ENCODE results near the gene LSM4.

The LSM4 gene

DNA sequence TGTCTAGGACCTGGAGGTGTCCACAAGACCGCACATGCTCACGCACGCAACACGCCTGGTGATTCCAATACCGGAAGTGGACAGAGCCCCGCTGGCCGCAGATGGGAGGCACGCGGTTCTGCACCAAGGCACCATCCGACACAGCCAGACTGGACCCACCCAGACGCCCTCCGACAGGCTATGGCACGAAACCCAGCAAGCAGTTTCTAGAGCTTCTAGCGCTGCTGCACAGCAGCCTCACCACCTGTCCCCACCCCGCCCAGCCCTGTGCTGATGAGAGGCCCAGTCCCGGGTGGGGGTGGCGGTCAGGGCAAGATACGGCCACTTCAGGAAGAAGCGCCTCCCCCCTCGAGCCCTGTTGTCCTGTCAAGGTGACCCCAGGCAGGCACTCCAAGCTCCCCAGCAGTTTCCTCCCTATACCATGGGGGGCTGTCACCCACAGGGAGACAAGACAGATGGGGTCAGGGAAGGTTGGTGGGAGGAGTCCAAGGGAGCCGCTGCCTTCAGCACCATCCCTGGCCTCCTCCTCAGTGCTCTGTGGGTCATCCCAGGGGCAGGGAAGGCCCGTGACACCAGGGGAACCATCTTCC, 11.3 kb downstream of the LSM4 start:
- Mint-ChIP-seq H3K36me3 (ENCODE audit: low read depth) (peaks cover 35% of the 10 kb centered on the region), H3K27me3 (ENCODE audit: low read depth) (no peaks in the 10 kb centered on the region), H3K4me1 (ENCODE audit: low read depth) (peaks cover 17% of the 10 kb centered on the region), H3K4me3 (no peak overlapping the region), H3K27ac (no peak overlapping the region), H3K9me3 (no peaks in the 10 kb centered on the region)
- DNase-seq (ENCODE audit: low spot score) = no peak

DNA sequence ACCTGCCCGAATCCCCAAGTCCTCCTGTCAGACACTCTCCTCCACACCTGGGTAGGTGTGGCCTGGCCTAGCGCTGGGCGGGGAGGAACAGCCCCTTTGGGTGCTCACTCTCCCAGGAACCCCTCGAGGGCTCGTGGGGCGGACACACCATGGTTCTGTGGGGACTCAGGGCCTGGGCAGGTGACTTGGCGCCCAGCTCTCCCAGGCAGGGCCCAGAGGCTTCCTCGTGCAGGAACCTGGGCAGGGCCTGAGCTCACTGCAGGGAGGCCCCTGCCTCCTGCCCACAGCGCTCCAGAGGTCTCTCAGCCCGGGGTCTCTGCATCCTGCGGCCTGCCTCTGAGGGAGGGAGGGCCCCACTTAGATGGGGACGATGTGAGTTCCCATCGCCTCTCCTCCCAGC, 11.9 kb downstream of the LSM4 start:
- H3K27ac Mint-ChIP-seq = no peak overlapping the region
- DNase-seq (ENCODE audit: low spot score) = no peak
- H3K27me3 Mint-ChIP-seq (ENCODE audit: low read depth) = no peaks in the 10 kb centered on the region

DNA sequence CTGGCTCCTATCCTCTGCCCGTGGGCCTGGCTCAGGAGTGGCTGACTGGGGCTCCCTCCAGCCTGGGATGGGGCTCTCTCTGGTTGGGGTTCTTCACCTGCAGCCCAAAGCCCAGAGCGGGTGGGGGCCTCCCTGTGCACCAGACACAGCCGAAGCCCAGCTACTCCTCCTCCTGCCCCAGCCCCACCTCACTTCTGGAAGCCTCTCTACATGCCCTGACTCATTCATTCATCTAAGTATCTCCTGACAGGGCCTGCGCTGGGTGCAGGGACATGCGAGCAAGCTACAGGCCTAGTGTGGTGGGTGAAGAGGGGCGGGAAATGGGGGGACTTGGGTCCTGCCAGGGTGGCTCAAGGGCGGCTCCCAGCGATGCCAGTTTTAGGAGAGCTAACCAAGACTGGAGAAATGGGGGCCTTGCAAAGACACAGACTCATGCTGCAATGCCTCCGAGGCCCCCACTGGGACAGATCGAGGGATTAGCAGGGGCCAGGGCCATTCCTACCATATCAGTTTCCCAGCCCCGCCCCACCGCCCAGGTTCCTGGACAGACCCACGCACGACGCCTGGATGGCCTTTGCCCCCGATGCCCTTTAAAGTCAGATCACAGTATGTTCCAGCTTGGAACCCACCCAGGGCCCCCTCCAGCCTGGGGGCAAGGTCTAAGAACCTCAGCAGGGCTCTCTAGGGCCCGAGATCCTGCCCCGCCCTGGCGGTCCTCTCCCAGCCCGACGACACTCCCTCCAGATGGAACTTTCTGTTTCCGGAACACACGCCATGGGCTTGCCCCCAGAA, 12.6 kb downstream of the LSM4 start:
- DNase-seq (ENCODE audit: low spot score) = no peak
- Mint-ChIP-seq H3K4me1 (ENCODE audit: low read depth) (peaks cover 18% of the 10 kb centered on the region), H3K36me3 (ENCODE audit: low read depth) (peaks cover 33% of the 10 kb centered on the region), H3K9me3 (no peaks in the 10 kb centered on the region), H3K27ac (peak overlapping the region; percentile 31), H3K4me3 (no peak overlapping the region), H3K27me3 (ENCODE audit: low read depth) (no peaks in the 10 kb centered on the region)

More for the DNA sequence above, 11.9 kb downstream of the LSM4 start:
- peaks cover 36% of the 10 kb centered on the region for H3K36me3 Mint-ChIP-seq (ENCODE audit: low read depth)
- no peaks in the 10 kb centered on the region for H3K9me3 Mint-ChIP-seq
- peaks cover 17% of the 10 kb centered on the region for H3K4me1 Mint-ChIP-seq (ENCODE audit: low read depth)
- no peak overlapping the region for H3K4me3 Mint-ChIP-seq

DNA sequence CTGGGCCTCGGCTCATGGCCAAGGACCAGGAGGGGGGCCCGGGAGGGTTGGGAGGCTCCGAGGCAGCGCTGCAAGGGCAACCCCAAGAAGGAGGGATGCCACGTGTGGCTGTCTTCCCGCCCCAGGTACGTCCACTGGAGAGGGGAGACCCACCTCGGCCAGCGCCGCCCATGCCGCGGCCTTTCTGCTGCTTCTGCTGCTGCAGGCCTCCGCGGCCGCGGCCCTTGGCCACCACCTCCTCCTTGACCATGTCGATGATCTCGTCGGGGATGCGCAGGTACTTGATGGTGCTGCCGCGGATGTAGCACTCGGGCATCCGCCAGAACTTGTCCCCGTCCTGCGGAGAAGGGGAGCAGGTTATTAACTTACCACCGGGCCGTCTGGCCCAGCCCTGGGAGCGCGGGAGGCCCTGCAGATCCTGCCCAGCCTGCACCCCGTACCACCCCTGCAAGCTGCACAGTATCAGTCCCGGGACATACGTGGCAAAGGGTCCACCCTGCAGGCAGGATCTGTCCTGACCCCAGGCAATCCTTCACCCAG, 13.3 kb downstream of the LSM4 start:
- H3K27me3 Mint-ChIP-seq (ENCODE audit: low read depth) = no peaks in the 10 kb centered on the region
- H3K27ac Mint-ChIP-seq = no peak overlapping the region
- no peaks in the 10 kb centered on the region for H3K9me3 Mint-ChIP-seq
- DNase-seq (ENCODE audit: low spot score) = no peak
- no peak overlapping the region for H3K4me3 Mint-ChIP-seq
- peaks cover 37% of the 10 kb centered on the region for H3K36me3 Mint-ChIP-seq (ENCODE audit: low read depth)
- peaks cover 23% of the 10 kb centered on the region for H3K4me1 Mint-ChIP-seq (ENCODE audit: low read depth)

DNA sequence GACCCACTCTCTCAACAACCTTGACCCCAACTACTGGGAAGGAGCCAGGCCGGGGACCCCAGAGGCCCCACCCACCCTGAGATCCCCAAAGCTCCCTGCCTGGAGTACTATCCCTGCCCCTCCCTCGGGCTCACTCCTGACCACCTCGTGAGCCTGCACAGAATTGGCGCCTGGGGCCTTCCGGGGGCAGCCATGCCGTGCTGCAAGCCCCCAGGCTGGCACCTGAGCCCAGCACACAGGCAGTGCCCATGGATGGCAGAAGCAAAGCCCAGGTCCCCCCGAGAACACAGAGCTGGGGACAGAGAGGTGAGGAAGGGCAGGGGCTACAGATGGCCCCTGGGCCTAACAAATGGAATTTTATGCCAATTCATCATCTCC, 13.9 kb downstream of the LSM4 start:
- no peaks in the 10 kb centered on the region for H3K27me3 Mint-ChIP-seq (ENCODE audit: low read depth)
- peaks cover 26% of the 10 kb centered on the region for H3K4me1 Mint-ChIP-seq (ENCODE audit: low read depth)
- H3K27ac Mint-ChIP-seq = no peak overlapping the region
- no peak overlapping the region for H3K4me3 Mint-ChIP-seq
- no peak for DNase-seq (ENCODE audit: low spot score)
- H3K9me3 Mint-ChIP-seq = no peaks in the 10 kb centered on the region
- peaks cover 37% of the 10 kb centered on the region for H3K36me3 Mint-ChIP-seq (ENCODE audit: low read depth)

DNA sequence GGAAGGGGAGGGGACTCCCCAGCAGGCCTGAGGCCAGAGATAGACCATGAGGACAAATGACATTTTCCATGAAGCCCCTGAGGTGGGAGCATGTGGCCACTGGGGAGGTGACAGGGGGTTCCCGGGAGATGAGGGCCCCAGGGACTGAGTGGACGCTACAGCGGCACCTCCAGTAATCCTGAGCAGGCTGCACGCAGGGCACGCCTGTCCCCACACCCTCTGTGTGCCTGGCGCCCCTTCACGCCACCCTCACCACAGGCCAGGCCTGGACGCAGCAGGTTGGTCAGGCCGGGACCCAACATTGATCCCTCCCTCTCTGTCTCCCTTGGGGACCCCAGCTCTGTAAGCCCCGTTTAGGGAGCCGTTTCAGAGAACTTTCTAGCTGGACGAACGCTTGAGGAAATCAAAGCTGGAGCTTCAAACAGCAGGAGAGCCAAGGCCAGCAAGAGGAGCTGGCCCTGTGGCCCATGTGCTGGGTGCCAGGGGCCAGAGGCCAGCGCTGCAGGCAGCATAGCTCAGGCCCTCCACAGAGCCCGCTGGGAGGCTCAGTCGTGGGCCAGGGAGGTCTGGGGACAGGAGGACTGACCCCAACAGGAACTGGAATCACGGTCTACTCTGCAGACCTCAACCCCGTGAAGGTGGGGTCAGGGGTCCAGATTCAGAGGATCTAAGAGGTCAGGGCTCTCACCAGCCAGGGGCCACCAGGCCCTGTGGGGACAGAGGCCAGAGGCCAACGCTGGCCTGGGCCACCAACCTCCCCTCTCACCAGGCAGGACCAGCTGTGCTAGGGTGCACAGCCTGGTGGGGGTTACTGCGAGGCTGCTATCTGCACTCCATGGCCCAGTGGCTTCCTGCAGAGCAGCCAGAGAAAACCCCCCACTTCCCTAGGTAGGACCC, 14.6 kb downstream of the LSM4 start:
- Mint-ChIP-seq H3K27ac (no peak overlapping the region), H3K27me3 (ENCODE audit: low read depth) (no peaks in the 10 kb centered on the region), H3K4me1 (ENCODE audit: low read depth) (peaks cover 31% of the 10 kb centered on the region), H3K9me3 (no peaks in the 10 kb centered on the region), H3K4me3 (no peak overlapping the region), H3K36me3 (ENCODE audit: low read depth) (peaks cover 40% of the 10 kb centered on the region)
- DNase-seq (ENCODE audit: low spot score) = no peak

DNA sequence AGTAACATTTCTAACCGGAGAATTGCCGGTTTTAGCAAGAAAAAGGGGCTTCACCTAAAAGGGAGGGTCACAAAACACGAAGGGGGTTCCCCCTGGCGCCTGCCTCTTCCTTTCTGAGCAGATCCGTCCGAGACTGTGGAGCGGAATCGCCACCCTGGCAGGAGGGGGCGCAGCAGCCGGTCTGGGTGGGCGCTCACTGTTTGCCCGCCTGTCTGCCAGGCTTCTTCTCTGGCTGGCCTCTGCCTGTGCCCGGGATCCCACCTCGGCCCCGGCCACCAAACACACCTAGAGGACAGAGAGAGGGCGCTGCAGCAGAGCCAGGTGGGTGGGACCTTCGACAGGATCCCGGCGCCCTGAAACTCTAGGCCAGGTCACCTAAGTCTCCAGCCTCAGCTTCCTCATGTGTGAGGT, 15.6 kb downstream of the LSM4 start:
- H3K9me3 Mint-ChIP-seq = no peaks in the 10 kb centered on the region
- H3K27me3 Mint-ChIP-seq (ENCODE audit: low read depth) = no peaks in the 10 kb centered on the region
- no peak for DNase-seq (ENCODE audit: low spot score)
- peaks cover 34% of the 10 kb centered on the region for H3K36me3 Mint-ChIP-seq (ENCODE audit: low read depth)
- H3K4me1 Mint-ChIP-seq (ENCODE audit: low read depth) = peaks cover 31% of the 10 kb centered on the region
- peak overlapping the region; percentile 95 for H3K4me3 Mint-ChIP-seq
- H3K27ac Mint-ChIP-seq = peak overlapping the region; percentile 88

DNA sequence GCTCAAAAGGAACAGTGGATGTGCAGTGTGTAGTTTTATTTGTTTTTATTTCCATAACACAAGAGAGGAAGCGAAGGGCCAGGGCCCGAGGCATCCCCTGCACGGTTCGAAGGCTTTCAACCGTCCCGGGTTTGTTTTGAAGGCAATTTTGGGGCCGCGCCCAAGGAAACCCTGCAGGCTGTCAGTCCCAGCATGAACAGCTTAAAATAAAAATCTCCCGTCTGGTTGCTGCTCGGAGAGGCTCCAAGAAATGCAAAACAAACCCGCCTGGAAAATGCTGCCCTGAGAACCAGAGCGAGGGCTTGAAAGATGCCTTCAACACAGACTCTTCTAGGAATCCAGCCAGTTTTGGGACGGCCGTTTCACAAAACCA, 16.0 kb downstream of the LSM4 start:
- Mint-ChIP-seq H3K4me3 (peak overlapping the region; percentile 95), H3K27me3 (ENCODE audit: low read depth) (no peaks in the 10 kb centered on the region), H3K36me3 (ENCODE audit: low read depth) (peaks cover 34% of the 10 kb centered on the region), H3K27ac (peak overlapping the region; percentile 88), H3K4me1 (ENCODE audit: low read depth) (peaks cover 33% of the 10 kb centered on the region), H3K9me3 (no peaks in the 10 kb centered on the region)
- no peak for DNase-seq (ENCODE audit: low spot score)

DNA sequence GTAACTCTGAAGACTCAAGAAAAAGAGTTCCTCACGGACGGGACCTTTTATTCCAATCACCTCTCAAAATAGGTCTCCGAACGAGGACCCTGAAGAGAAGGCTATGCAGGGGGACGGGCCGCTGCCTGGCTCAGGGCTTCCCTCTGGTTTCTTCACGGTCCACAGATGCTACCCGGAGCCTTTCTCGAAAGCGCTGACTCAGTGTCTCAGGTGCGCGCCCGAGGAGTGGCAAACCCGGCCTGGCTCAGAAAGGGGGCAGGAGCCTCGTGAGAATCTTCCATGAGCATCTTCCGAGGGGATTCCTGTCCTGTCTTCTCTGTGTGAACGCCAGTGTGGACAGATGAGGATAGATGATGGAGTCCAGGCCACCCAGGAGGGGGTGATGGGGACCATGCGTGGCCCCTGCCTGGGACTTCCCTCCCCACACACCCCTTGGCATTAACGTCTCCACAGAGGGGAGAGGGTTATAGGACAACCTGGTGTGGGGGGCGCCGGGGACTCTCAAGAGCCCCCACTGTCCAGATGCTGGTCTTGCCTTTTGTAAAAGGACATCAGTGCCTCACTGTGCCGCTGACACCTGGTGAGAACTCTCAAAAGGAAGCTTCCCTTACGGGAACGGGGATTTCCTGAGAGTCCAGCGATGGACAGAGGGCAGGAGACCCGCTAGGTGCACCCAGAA, 16.5 kb downstream of the LSM4 start:
- H3K27me3 Mint-ChIP-seq (ENCODE audit: low read depth) = no peaks in the 10 kb centered on the region
- peak overlapping the region; percentile 95 for H3K27ac Mint-ChIP-seq
- peak overlapping the region; percentile 95 for H3K4me3 Mint-ChIP-seq
- H3K36me3 Mint-ChIP-seq (ENCODE audit: low read depth) = peaks cover 34% of the 10 kb centered on the region
- DNase-seq (ENCODE audit: low spot score) = no peak
- peaks cover 36% of the 10 kb centered on the region for H3K4me1 Mint-ChIP-seq (ENCODE audit: low read depth)
- no peaks in the 10 kb centered on the region for H3K9me3 Mint-ChIP-seq

DNA sequence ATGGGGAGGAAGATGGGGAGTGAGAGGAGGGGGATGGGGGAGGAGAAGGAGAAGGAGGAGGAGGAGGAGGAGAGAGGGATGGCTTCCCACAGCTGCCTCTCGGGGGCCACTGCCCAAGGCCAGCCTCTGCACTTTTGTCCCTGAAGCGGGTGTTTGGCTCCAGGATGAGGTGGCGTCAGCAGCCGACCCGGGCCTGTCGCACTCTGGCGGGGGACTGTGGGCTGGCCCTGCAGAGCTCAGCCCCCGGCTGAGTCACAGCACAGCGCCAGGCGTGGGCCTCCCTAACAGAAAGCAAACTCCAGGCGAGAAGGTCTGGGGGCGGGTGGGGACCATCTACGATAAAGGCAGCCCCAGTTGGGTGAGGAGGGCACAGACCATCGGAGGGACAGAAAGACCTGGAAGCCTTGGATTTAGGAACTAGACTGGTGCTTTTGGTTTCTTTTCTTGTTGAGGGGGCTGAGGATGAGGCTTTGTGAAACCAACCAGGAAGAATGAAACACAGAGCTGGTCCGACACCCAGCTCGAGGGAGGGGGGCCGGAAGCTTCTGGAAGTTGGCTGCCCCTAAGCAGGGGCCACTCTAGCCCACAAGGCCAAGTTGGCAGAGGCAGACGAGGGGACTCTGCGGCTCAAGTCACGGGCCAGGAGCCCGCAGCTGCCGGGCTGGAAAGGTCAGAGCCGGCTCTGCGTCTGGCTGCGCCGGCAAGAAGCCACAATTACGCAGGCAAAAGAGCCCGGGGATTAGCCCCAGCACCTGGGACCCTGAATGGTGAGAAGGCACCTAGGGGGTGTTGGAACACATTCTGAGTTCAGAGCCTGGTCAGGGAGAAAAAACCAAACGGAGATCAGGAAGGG, 18.2 kb downstream of the LSM4 start:
- peaks cover 31% of the 10 kb centered on the region for H3K4me1 Mint-ChIP-seq (ENCODE audit: low read depth)

DNA sequence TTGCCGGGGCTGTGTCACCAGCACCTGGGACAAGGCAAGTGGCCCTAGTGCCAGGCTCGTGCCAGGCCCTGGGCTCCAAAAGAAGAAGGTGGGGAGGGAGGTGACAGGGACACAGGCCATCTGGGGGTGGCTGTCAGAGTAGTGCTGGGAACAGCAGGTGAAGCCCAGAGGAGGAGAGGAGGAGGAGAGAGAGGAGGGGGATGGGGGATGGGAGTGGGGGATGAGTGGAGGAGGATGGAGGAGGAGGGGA, 18.7 kb downstream of the LSM4 start:
- Mint-ChIP-seq H3K4me1 (ENCODE audit: low read depth) (peaks cover 33% of the 10 kb centered on the region), H3K27me3 (ENCODE audit: low read depth) (no peaks in the 10 kb centered on the region), H3K36me3 (ENCODE audit: low read depth) (peaks cover 29% of the 10 kb centered on the region), H3K27ac (peak overlapping the region; percentile 95), H3K9me3 (no peaks in the 10 kb centered on the region), H3K4me3 (peak overlapping the region; percentile 95)
- no peak for DNase-seq (ENCODE audit: low spot score)

More for the DNA sequence above, 18.2 kb downstream of the LSM4 start:
- no peaks in the 10 kb centered on the region for H3K27me3 Mint-ChIP-seq (ENCODE audit: low read depth)
- peak overlapping the region; percentile 95 for H3K4me3 Mint-ChIP-seq
- H3K27ac Mint-ChIP-seq = peak overlapping the region; percentile 95
- peaks cover 27% of the 10 kb centered on the region for H3K36me3 Mint-ChIP-seq (ENCODE audit: low read depth)
- no peaks in the 10 kb centered on the region for H3K9me3 Mint-ChIP-seq
- DNase-seq (ENCODE audit: low spot score) = peak; percentile 89

DNA sequence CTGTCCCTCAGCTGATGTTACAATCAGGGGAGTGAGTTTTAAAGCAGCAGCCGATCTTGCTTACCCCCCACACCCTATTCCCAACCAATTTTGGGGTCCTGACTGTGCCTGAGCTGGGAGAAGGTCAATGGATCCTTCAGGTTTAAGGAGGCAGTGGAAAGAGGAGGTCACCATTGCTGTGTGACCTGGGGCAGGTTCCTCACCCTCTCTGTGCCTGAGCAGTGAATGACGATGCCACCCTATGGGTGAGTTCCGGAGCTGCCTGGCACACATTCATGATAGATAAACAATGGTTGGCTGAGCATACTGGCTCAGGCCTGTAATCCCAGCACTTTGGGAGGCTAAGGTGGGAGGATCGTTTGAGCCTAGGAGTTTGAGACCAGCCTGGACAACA, 21.2 kb downstream of the LSM4 start:
- Mint-ChIP-seq H3K36me3 (ENCODE audit: low read depth) (peaks cover 25% of the 10 kb centered on the region), H3K27ac (peak overlapping the region; percentile 71), H3K9me3 (no peaks in the 10 kb centered on the region), H3K4me1 (ENCODE audit: low read depth) (peaks cover 34% of the 10 kb centered on the region), H3K27me3 (ENCODE audit: low read depth) (no peaks in the 10 kb centered on the region), H3K4me3 (peak overlapping the region; percentile 50)
- DNase-seq (ENCODE audit: low spot score) = no peak
